Activated naive CD4-positive, alpha-beta T cell treated with anti-CD3 and anti-CD28 coated beads, Interleukin-2, amount 50 U/mL, for 16 hours (primary cell): ENCODE data around the gene ZNF532.

ENCODE experiments used
- DNase-seq: peaks from one replicate; pipeline ENCODE4 v3.0.0-alpha.2; 2020

ZNF532 gene

GRCh38 chr18:58870621-58871020, 5.9 kb downstream of the ZNF532 start:
- DNase-seq, result no peak

DNA sequence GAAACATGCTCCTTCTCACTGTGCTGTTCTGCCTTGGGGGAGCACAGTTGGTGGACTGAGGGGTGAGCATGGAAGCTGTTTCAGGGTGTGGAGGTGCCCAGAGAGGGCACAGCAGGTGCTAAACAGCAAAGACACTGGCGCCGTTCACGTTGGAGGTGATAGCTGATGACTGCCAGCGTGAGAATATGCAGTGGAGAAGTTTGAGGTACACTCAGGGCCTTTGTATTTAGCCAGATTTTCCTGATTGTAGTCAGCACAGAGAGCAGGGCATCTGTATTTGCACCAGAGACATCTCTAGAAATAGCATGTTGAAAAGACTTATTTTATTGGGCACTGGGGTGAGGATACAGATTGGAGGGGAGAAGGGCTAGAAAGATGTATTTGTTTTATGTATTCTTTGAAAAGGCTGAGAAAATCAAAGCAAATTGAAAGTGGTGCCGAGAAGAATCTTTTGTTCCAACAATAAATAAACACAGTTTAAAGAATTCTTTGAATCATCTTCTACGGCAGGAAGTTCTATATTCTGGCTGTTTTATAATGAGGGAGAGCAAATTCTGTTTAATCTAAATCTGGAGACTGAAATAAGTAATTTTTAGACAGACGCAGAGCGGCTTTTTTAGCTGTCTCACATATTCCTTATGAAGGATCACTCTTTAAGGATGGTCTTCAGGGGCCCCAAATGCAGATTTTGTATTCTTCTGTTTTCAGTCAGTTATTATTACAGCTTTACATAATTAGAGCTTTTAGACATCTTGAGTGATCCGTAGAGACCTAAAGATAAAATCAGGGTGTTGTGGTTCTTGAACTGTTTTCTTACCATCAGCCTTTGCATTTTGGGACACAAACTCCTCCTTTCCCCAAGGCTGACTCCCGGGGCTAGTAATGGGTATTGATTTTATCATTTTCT, 7.1 kb downstream of the ZNF532 start:
- DNase-seq, result no peak

DNA sequence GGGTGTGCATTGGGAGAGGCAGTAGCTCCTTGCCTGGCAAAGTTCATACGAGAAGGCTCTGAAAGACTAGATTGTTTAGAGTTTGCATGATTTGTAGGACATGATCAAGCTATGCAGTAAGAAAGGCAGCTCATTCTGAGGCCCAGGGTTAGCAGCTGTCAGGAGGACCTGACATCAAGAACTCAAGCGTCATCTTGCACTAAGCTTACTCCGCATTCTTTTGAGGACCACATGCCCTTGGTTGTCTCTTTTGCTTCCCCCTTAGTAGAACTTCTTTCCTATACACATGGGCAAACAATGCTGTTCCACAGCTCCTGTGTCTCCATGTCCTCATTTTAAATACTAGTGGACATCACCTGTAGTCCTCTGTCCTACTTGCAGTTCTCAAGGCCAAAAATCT, 14.0 kb downstream of the ZNF532 start:
- DNase-seq, result no peak

- DNase-seq, result no peak
Observed at GRCh38 chr18:58881477-58881876, 16.8 kb downstream of the ZNF532 start.

- no peak for DNase-seq
Observed at GRCh38 chr18:58882044-58882443, 17.4 kb downstream of the ZNF532 start.

DNA sequence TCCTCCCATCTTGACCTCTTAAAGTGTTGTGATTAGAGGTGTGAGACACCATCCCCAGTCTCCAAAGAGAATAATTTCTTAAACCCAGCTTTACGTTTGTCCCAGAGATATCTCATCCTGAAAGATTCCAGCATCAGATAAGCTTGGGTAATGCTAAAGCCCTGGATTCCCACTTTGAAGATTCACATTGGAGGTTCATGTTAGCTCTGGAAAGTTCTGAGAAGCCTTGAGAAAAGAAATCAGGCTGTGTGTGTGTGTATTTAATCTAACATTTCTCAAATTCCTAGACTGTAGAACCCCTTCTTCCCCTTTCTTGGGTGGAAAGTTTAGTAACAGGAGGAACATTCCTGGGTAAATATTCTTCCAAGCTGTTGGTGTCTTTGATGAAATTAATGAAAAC, 18.0 kb downstream of the ZNF532 start:
- DNase-seq, result no peak

DNA sequence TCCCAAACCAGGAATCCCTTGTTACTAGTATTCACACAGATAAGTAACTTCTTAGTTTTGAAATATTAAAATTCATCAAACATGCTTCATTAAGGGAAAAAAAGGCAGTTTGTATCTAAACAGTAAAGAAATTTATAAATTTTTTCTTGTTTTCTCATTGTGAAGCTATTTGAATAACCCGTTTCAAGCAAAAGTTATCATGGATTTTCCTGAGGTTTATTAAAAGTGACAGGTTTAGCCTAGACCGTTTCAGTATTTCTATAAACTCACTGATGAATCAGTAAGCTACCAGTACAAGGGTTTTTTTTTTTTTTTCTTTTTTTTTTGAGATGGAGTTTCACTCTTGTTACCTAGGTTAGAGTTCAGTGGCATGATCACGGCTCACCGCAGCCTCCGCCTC, 20.0 kb downstream of the ZNF532 start:
- DNase-seq, result no peak

DNA sequence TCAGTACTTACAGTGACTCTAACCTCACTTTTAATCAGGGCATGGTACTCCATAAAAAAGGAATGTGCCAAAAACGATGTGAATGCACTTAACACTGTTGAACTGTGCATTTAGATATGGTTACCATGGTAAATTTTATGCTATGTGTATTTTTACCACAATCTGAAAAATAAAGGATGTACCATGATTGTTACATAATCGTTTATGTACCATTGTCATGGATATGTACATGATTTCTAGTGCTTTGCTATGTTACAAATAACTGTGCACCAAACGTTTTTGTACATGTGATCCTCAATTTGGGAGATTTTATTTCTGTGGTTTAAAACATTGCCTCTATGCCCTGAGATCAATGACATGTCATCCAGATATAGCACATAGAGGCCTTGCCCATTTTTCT, 21.8 kb downstream of the ZNF532 start:
- no peak for DNase-seq

GRCh38 chr18:58886864-58887612, 22.4 kb downstream of the ZNF532 start:
- no peak for DNase-seq

- DNase-seq, result no peak
Observed at GRCh38 chr18:58887613-58887963, 22.9 kb downstream of the ZNF532 start.

GRCh38 chr18:58891776-58892175, 27.1 kb downstream of the ZNF532 start:
- DNase-seq, result no peak

DNA sequence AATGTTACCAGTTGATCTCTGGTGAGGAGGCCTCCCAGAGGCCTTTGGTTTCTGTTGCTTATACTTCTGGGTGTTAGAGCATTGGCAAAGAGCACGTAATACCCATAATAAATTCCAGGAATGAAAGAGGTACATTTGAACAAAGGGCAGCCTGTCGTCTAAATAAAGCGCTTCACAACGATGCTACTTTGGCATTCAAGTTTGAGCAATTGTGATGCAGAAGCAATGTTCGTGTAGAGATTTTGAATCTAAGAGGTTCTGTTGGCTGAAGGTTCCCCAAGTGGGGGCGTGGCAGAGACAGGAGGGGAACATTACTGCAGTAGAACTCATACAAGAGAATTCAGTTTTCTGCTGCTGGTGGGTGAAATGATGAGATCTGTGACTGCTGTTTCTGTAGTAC, 27.8 kb downstream of the ZNF532 start:
- no peak for DNase-seq

DNA sequence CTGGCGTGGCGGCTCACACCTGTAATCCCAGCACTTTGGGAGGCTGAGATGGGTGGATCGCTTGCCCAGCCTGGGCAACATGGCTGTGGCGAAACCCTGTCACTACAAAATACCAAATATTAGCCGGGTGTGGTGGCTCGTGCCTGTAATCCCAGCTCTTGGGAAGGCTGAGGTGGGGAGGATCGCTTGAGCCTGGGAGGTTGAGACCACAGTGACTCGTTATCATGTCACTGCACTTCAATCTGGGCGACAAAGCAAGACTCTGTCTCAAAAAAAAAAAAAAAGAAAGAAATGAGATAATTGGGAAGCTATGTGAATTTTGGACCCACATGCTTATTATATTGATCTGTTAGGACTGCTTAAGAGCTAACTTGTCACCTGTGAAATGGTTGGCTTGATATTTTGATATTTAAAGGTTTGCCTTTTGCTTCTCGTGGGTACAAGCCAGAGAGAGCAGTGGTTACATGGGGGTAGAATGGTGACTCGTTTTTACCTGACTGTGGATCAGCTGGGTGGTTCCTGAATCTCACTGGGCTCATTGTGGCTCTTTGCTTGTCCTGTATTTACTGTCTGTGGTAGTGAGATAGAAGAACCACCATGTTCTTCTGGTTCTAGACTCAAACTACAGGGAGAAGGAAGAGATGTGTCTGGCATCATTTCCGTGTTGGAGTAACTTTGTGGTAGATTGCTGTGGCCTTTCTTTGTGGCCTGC, 28.9 kb downstream of the ZNF532 start:
- DNase-seq, result no peak

GRCh38 chr18:58894930-58895329, 30.3 kb downstream of the ZNF532 start:
- DNase-seq, result no peak

DNA sequence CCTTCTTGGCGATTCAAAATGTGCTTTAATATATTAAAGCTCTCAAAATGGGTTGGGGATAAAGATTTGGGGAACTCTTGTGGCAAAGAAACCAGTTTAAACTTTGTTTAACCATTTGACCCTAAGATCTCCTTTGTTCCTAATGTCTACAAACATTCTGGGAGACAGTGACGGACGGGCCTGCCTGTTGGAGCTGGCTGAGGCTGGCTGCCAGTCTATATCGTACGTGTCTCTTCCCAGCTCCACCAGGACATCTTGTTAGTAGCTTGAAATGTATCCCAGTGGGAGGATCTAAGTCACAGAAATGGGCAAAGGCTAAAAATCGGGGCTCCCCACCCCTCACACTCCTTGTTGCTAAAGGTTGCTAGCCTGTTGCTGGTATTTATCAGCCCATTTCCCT, 30.7 kb downstream of the ZNF532 start:
- DNase-seq, result no peak

DNA sequence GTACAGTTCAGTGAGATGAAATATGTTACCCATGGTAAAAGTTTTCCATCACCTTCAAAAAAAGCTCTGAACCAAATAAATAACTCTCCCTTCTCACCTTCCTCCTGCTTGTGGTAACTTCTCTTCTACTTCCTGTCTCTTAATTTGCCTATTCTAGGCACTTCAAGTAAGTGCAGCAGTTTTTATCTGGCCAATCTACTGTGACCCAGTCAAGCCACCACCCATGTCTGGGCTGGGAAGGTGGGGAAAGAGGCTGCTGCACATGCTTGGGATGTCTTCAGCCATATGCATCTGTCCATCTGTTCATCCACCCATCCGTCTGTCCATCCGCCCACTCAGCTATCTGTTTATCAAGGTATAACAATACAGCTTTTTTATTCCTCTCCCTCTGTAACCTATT, 31.6 kb downstream of the ZNF532 start:
- DNase-seq, result no peak

- no peak for DNase-seq
Observed at GRCh38 chr18:58896734-58897508, 32.2 kb downstream of the ZNF532 start.

- no peak for DNase-seq
Observed at GRCh38 chr18:58898010-58898799, 33.5 kb downstream of the ZNF532 start.

- DNase-seq, result no peak
Observed at GRCh38 chr18:58900015-58900649, 35.5 kb downstream of the ZNF532 start.

DNA sequence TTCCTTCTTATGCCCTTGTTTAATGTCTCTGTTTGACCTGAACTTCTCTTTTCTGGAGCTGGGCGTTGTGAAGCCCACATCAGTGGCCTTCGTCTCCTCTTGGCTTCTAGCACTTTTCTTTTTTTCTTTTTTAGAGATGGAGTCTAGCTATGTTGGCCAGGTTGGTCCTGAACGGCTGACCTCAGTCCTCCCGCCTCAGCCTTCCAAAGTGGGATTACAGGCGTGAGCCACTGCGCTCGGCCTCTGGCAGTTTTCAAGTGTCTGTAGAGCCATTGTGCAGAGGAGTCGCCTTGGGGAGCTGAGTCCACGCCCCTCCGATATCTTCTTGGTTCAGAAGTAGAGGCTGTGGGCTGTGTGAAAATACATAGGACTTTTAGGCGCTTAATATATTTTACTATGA, 36.5 kb downstream of the ZNF532 start:
- no peak for DNase-seq

DNA sequence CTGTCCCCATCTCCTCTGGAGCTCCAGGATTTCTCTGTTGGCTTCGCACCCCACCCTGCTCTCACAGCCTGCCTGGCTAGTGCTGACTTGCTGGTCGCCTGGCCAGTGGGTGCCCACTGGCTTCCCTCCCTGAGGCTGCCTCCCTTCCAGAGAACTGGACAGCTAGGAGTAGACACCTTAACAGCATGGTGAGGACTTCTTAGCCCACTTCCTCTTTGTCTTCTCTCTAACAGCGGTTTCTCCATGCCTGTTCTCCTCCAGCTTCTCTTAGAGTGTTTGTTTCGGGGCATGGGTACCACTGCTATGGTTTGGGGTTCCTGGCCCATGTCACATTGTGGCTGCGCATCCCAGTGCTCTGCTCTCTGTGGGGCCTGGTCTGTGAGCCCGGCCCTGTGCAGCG, 37.1 kb downstream of the ZNF532 start:
- no peak for DNase-seq

- no peak for DNase-seq
Observed at GRCh38 chr18:58902961-58903360, 38.3 kb downstream of the ZNF532 start.
